ENCODE measurements around the gene TPX2. TPM values are rescaled to one million over a fixed set of nuclear protein-coding genes. Genes with fewer than 3 reads are reported as not detected.

Gene TPX2
- total RNA-seq, 1 experiment from 2014 or later: 248 TPM

GRCh38 chr20:31824125-31824485 lies 85.0 kb downstream of the TPX2 start:
- ChIA-PET CTCF (interaction anchor here (0.5 to 2.1 kb wide), 4 partner anchors 23 to 207 kb away, joined by 3 to 13 read pairs (median 7); no protein-coding TSS in a partner anchor), POLR2A (no interaction called here)
- Histone ChIP-seq H3K4me3 (ENCODE audit: low read depth in 2 of 2, low read length in 2 of 2) (no peak overlapping the region), H3K9me3 (ENCODE audit: control insufficient read depth, insufficient read depth, low read depth, low read length) (no peaks in the 10 kb centered on the region), H3K27ac (ENCODE audit: low read length) (peak overlapping the region; percentile 36; the same call in 1 of the 2 replicates), H3K27me3 (ENCODE audit: control insufficient read depth, insufficient read depth, low read length) (no peaks in the 10 kb centered on the region), H3K36me3 (ENCODE audit: control insufficient read depth, insufficient read depth, low read length) (no peaks in the 10 kb centered on the region), H3K4me1 (ENCODE audit: control insufficient read depth, insufficient read depth, low read length) (peaks cover 12% of the 10 kb centered on the region)
- DNase-seq (ENCODE audit: low read depth, low spot score): no peak
- ATAC-seq: no peak
- BruUV-seq (replicated peaks): no TSS peak
- intact Hi-C loops (cut with micrococcal nuclease; ENCODE audit: unreplicated experiment) (loop anchor here (5.0 kb wide), 1 partner anchor 268 kb away; no protein-coding TSS in a partner anchor), in situ Hi-C loops (cut with HindIII; ENCODE audit: low pct_unique_long_range_greater_than_20kb, low sequenced_read_pairs) (no loop called here)
- TF ChIP-seq, protein P1, sequence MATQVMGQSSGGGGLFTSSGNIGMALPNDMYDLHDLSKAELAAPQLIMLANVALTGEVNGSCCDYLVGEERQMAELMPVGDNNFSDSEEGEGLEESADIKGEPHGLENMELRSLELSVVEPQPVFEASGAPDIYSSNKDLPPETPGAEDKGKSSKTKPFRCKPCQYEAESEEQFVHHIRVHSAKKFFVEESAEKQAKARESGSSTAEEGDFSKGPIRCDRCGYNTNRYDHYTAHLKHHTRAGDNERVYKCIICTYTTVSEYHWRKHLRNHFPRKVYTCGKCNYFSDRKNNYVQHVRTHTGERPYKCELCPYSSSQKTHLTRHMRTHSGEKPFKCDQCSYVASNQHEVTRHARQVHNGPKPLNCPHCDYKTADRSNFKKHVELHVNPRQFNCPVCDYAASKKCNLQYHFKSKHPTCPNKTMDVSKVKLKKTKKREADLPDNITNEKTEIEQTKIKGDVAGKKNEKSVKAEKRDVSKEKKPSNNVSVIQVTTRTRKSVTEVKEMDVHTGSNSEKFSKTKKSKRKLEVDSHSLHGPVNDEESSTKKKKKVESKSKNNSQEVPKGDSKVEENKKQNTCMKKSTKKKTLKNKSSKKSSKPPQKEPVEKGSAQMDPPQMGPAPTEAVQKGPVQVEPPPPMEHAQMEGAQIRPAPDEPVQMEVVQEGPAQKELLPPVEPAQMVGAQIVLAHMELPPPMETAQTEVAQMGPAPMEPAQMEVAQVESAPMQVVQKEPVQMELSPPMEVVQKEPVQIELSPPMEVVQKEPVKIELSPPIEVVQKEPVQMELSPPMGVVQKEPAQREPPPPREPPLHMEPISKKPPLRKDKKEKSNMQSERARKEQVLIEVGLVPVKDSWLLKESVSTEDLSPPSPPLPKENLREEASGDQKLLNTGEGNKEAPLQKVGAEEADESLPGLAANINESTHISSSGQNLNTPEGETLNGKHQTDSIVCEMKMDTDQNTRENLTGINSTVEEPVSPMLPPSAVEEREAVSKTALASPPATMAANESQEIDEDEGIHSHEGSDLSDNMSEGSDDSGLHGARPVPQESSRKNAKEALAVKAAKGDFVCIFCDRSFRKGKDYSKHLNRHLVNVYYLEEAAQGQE (IDR thresholded peaks at IDR 0.05; ENCODE audit: insufficient read depth in 1 of 2, low read depth in 2 of 2, low read length in 1 of 2): no peak
- TF ChIP-seq SIN3A (IDR thresholded peaks at IDR 0.05; ENCODE audit: borderline replicate concordance, insufficient read depth, low read depth, low read length): no peak
- TF ChIP-seq TCF7L2 (IDR thresholded peaks at IDR 0.05; ENCODE audit: low read depth, low read length): no peak
- TF ChIP-seq CTCF (IDR thresholded peaks at IDR 0.05): no peak
- TF ChIP-seq POLR2AphosphoS5 (IDR thresholded peaks at IDR 0.05; ENCODE audit: low read depth, low read length): no peak

- Histone ChIP-seq H3K4me3 (ENCODE audit: low read depth in 2 of 2, low read length in 2 of 2) (no peak overlapping the region), H3K27ac (ENCODE audit: low read length) (peak overlapping the region; percentile 36; the same call in 1 of the 2 replicates), H3K27me3 (ENCODE audit: control insufficient read depth, insufficient read depth, low read length) (no peaks in the 10 kb centered on the region), H3K9me3 (ENCODE audit: control insufficient read depth, insufficient read depth, low read depth, low read length) (no peaks in the 10 kb centered on the region), H3K36me3 (ENCODE audit: control insufficient read depth, insufficient read depth, low read length) (no peaks in the 10 kb centered on the region), H3K4me1 (ENCODE audit: control insufficient read depth, insufficient read depth, low read length) (peaks cover 12% of the 10 kb centered on the region)
- ChIA-PET POLR2A (no interaction called here), CTCF (interaction anchor here (0.5 to 2.1 kb wide), 3 partner anchors 28 to 207 kb away, joined by 3 to 11 read pairs (median 3); no protein-coding TSS in a partner anchor)
- TF ChIP-seq, protein P1 (IDR thresholded peaks at IDR 0.05; ENCODE audit: insufficient read depth in 1 of 2, low read depth in 2 of 2, low read length in 1 of 2): no peak
- TF ChIP-seq CTCF (IDR thresholded peaks at IDR 0.05) (no peak), TCF7L2 (IDR thresholded peaks at IDR 0.05; ENCODE audit: low read depth, low read length) (no peak), SIN3A (IDR thresholded peaks at IDR 0.05; ENCODE audit: borderline replicate concordance, insufficient read depth, low read depth, low read length) (no peak), POLR2AphosphoS5 (IDR thresholded peaks at IDR 0.05; ENCODE audit: low read depth, low read length) (no peak)
- no peak for DNase-seq (ENCODE audit: low read depth, low spot score)
- BruUV-seq (replicated peaks): no TSS peak
- in situ Hi-C loops (cut with HindIII; ENCODE audit: low pct_unique_long_range_greater_than_20kb, low sequenced_read_pairs): no loop called here
- intact Hi-C loops (cut with micrococcal nuclease; ENCODE audit: unreplicated experiment): loop anchor here (5.0 kb wide), 1 partner anchor 268 kb away; no protein-coding TSS in a partner anchor
- ATAC-seq: no peak
Measured at GRCh38 chr20:31824554-31825313, 85.6 kb downstream of the TPX2 start.

All from Panc1 (cell line).